HG03442 (cell line): ENCODE data around the gene TLL2.
A peak's percentile ranks its signal among the peaks of the same experiment; 100 is the strongest.

ENCODE experiments used
- ATAC-seq: cut with Tn5 transposase; IDR thresholded peaks from one replicate; pipeline ENCODE4 v1.9.1; 2021; ENCODE audit warnings: mild to moderate bottlenecking, moderate library complexity; ENCODE audit not compliant: unreplicated experiment

TLL2 gene

DNA sequence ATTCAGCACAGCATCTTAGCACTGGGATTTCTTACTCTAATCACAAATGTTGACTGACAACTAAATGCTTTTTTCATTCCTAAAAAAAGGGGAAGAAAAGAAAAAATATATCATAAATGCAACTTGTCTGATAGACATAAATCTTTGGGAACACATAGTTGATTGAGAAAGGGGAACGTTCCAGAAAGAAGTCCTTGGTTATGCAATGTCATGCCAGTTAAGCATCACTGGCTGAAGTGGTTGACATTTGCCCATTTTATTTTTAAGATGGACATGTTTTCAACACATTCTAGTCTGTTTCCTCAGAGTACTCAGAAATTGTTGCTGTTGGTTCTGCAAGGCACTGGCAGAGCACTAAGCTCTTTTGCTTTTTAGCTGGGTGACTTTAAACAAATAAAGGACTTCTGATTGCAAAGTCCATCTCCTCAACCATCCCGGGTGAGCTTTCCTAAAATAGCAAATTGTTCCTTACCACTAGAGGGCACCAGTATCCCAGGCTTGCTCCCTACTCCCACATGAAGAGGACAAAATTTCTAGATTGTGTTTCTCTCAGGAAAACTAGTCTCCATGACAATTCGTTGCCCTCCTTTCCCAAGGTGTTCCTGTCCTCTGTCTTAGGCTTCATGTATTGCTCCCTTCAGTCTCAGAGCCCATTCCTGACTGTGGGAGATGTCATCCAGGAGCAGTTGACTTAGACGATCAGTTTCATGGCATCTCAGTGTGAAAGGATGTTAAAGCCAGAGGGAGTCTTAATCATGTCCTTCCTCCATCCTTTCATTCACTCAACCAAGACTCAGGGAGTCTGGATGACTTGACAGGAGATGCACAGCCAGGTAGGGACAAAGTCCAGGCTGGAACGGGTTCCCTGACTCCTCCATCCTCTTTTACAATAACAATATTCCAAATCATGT, 178.9 kb downstream of the TLL2 start:
- ATAC-seq: no peak

DNA sequence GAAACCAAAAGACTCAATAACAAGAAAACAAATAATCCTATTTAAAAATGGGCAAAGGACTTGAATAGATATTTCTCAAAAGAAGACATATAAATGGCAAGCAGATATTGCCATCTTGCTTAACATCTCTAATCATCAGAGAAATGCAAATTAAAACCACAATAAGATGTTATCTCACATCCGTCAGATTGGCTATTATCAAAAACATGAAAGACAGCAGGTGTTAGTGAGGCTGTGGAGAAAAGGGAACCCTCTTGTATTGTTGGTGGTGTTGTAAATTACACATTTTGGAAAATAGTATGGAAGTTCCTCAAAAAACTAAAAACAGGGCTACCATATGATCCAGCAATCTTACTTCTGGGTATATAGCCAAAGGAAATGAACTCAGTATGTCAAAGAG, 180.6 kb downstream of the TLL2 start:
- ATAC-seq: no peak

DNA sequence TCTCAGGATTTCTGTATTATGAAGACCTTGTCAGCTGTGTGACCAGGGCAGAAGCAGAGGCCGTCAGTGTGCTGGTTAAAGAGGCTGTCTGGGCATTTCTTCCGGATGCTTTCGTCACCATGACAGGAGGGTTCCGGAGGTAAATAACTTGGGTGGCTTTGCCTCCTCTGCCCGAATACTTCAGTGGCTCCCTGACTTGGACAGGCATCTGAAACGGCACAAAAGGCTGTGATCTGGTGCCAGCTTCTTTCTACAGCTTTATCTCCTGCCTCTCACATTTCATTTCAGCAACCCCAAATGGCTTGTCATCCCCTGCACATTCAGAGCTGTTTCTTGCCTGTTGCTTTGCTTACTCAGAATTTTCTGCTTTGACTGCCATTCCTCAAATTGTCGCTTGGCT, 186.3 kb downstream of the TLL2 start:
- ATAC-seq: no peak

DNA sequence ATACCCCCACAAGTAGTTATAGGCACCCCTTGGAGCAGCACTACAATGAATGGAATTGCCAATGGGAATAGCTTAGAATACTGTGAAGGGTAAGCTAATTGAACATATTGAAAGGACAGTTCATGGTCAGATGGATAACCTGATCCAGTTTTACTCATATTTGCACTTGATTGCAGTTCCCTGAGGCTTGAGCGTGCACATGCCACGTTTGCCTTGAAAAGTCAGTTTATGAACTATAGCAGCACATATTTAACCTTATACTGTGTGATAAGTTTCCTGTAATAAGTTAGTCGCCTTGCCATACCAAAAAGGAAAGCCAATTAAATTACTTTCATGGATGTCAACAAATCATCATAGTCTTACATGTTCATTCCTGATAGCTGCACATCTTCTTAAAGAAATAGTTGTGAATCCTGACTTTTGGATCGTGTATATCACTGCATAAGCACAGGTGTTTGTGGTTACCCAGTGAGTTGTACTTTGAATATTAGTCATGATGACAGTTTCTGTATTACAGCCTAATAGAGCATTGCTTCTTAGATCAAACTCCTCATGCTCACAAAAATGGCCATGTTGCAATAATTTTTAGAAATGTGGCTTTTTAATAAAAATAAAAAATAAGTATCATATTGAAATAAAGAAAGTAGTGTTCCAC, 187.9 kb downstream of the TLL2 start:
- ATAC-seq: peak; percentile 95

DNA sequence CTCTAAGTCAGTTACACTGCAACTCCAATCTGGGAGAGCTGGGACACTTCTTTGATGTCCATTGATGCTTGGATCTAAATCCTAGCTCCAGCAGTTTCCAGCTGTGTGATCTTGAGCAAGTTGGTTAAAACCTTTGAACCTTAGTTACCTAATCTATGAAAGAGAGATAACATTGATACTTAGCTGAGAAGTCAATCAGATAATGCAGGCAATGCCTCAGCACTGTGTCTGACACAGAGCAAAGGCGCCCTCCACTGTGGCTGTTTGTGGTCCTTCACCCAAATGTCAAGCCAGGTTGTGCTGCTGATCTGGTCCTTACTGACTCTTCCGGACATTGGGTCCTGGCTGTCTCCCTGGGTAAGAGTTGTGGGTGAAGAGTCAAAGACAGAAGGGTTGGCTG, 189.3 kb downstream of the TLL2 start:
- no peak for ATAC-seq

DNA sequence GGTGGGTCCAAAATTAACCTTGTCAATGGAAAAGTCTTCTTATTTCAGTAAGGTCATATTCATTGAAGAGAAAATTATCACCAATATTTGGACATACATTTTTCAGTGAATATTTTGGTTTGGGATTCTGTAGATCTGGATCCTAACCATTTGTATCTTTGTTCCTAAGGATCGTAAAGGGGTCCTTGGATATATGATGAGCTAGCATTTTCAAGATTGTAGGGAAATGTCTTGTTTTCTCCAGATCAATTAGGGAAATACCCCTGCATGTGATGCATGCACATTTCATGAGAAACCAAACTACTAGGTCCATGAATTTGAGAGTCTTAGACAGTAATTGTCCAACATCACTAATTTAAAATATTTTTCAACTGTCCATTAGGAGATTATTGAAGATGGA, 191.5 kb downstream of the TLL2 start:
- ATAC-seq: no peak

DNA sequence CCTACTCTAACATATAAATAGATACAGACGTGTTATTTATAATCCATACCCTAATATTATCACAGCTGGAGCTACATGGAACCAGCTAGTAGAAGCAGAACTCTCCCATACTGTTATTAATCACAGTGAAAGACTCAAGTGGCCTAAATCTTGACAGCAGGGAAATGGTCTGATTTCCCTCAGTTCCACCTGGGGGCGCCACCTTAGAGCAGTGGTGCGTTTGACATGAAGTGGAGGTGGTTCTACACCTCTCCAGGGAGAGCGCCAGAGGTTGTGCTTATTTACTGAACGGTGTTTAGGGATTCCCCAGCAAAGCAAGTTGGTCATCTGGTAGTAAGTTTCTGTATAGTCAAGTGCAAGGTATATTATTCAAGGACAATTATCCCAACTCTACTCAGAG, 191.9 kb downstream of the TLL2 start:
- no peak for ATAC-seq

DNA sequence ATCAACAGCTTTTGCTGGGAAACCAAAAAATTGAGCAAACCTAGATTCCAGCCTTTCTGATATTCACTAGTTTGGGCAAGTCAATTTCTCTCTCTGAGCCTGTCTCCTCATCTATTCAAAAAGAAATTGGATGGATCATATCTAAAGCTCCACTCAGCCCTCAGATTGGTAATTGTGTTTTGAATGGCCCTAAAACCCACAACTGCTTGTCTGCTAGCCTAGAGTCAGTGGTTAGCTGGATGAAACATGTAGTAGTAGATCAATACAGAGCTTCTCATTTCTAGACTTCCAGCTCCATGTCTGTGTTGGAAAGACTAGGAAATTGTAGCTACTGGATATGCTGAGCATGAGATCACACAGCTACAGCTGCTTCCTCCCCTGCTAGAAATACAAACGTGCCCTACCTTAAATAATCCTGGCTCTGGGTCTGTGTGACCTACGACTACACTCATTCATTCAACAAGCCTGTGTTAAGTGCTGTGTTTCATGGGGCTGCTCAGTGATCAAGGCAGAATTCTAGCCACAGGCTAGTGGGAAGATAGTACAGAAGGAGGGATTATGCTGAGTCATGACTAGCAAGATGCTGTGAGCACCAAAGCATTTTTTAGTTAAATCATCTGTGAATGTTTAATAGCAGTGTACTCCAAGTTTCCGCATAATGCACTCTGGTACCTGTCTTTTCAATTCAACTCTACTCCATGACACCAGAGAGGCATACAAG, 193.8 kb downstream of the TLL2 start:
- no peak for ATAC-seq

DNA sequence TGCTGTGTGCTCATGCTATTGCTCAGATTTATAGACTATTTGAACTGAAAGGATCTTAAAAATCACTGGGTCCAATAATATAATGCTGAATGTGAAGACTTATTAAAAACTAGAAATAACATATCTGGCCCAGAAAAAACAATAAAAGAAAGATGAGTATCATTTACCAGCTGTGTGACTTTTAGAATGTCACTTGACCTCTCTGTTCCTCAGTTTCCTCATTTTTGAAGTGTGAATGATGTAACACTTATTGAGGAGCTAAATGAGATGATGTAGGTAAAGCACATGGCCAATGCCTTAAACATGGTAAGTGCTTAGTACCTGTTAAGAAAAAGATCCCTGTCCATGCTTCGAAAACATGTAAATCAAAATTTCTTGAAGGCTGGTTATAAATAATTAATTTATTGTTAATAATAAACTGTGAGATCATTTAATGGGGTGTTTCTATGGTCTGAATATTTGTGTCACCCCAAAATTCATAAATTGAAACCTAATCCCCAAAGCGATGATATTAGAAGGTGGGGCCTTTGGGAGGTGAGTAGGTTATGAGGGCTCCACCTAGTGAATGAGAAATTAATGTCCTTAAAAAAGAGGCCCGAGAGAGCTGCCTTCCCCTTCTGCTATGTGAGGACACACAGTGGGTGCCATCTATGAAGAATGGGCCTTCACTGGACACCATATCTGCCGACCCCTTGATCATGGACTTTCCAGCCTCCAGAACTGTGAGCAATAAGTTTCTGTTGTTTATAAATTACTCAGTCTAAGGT, 196.5 kb downstream of the TLL2 start:
- ATAC-seq: no peak
